SHP77 (cell line): ENCODE data around the gene ACER2.

ENCODE experiments used
- DNase-seq, 2 experiments: peaks; one replicate each; lab custom pipeline; 2025; lab: John Stamatoyannopoulos, UW

The ACER2 gene

GRCh38 chr9:19456426-19456825, 47.6 kb downstream of the ACER2 start:
- no peak for DNase-seq

- peak; percentile 14 to 52 for DNase-seq
Measured at GRCh38 chr9:19456996-19457692, 48.3 kb downstream of the ACER2 start.

- no peak for DNase-seq
Measured at GRCh38 chr9:19457693-19458009, 48.8 kb downstream of the ACER2 start.

- no peak for DNase-seq
Measured at GRCh38 chr9:19460243-19460642, 51.4 kb downstream of the ACER2 start.

- DNase-seq: no peak
Measured at GRCh38 chr9:19461135-19461534, 52.3 kb downstream of the ACER2 start.

GRCh38 chr9:19464061-19464763, 55.4 kb downstream of the ACER2 start:
- DNase-seq: no peak

GRCh38 chr9:19464764-19465585, 56.2 kb downstream of the ACER2 start:
- DNase-seq: peak; percentile 26 to 39

- no peak for DNase-seq
Measured at GRCh38 chr9:19465586-19466279, 56.9 kb downstream of the ACER2 start.

GRCh38 chr9:19466280-19466639, 57.5 kb downstream of the ACER2 start:
- DNase-seq: no peak

- no peak for DNase-seq
Measured at GRCh38 chr9:19469271-19469670, 60.5 kb downstream of the ACER2 start.

- no peak for DNase-seq
Measured at GRCh38 chr9:19470567-19470966, 61.8 kb downstream of the ACER2 start.

- no peak for DNase-seq
Measured at GRCh38 chr9:19470981-19471650, 62.3 kb downstream of the ACER2 start.

- peak in 1 of 2 experiments; percentile 14 for DNase-seq
Measured at GRCh38 chr9:19471737-19472648, 63.2 kb downstream of the ACER2 start.

- no peak for DNase-seq
Measured at GRCh38 chr9:19473605-19474004, 64.8 kb downstream of the ACER2 start.

- no peak for DNase-seq
Measured at GRCh38 chr9:19479874-19480273, 71.1 kb downstream of the ACER2 start.

- no peak for DNase-seq
Measured at GRCh38 chr9:19480345-19480744, 71.5 kb downstream of the ACER2 start.

- no peak for DNase-seq
Measured at GRCh38 chr9:19481121-19481870, 72.5 kb downstream of the ACER2 start.

GRCh38 chr9:19481971-19482404, 73.2 kb downstream of the ACER2 start:
- DNase-seq: no peak

- no peak for DNase-seq
Measured at GRCh38 chr9:19484699-19485098, 75.9 kb downstream of the ACER2 start.

GRCh38 chr9:19485193-19485592, 76.4 kb downstream of the ACER2 start:
- no peak for DNase-seq
